GM21529 (cell line): Measurements from ENCODE around the gene PASK.
"Not testable (repeated sequence)": the region's sequence is repeated elsewhere in the genome, so short reads cannot be mapped to it uniquely, and the experiment has no call there.

Experiments
- ATAC-seq: cut with Tn5 transposase; IDR thresholded peaks from one replicate; pipeline ENCODE4 v1.9.1; 2021; ENCODE audit not compliant: unreplicated experiment

Gene PASK

GRCh38 chr2:241109210-241110088 lies 39.8 kb downstream of the PASK start:
- ATAC-seq, result no peak

GRCh38 chr2:241108271-241109209 lies 40.7 kb downstream of the PASK start:
- no peak for ATAC-seq

GRCh38 chr2:241107031-241107783 lies 42.1 kb downstream of the PASK start:
- no peak for ATAC-seq

GRCh38 chr2:241105641-241106040 lies 43.6 kb downstream of the PASK start:
- no peak for ATAC-seq

GRCh38 chr2:241104611-241105010 lies 44.7 kb downstream of the PASK start:
- ATAC-seq, result not testable (repeated sequence)

- no peak for ATAC-seq
Measured at GRCh38 chr2:241103176-241103595, 46.1 kb downstream of the PASK start.

- peak; percentile 86 for ATAC-seq
Measured at GRCh38 chr2:241102239-241102803, 47.0 kb downstream of the PASK start, which contains the start of gene MTERF4. MTERF4 (minus strand) TSS chr2:241102287; CDS start chr2:241102273, 14 bp downstream.

- no peak for ATAC-seq
Measured at GRCh38 chr2:241099246-241099645, 50.0 kb downstream of the PASK start.

GRCh38 chr2:241096979-241097378 lies 52.3 kb downstream of the PASK start:
- peak; percentile 65 for ATAC-seq

- ATAC-seq, result no peak
Measured at GRCh38 chr2:241095594-241096290, 53.5 kb downstream of the PASK start.

GRCh38 chr2:241094924-241095420 lies 54.3 kb downstream of the PASK start:
- ATAC-seq, result no peak

GRCh38 chr2:241094172-241094571 lies 55.1 kb downstream of the PASK start:
- no peak for ATAC-seq

- not testable (repeated sequence) for ATAC-seq
Measured at GRCh38 chr2:241093133-241093781, 56.0 kb downstream of the PASK start.

GRCh38 chr2:241092677-241093076 lies 56.6 kb downstream of the PASK start:
- ATAC-seq, result no peak

- ATAC-seq, result no peak
Measured at GRCh38 chr2:241091734-241092445, 57.4 kb downstream of the PASK start.

- ATAC-seq, result no peak
Measured at GRCh38 chr2:241091201-241091600, 58.1 kb downstream of the PASK start.

GRCh38 chr2:241088791-241089732 lies 60.2 kb downstream of the PASK start:
- ATAC-seq, result no peak
